ENCODE results near the gene AARS2.

DNA sequence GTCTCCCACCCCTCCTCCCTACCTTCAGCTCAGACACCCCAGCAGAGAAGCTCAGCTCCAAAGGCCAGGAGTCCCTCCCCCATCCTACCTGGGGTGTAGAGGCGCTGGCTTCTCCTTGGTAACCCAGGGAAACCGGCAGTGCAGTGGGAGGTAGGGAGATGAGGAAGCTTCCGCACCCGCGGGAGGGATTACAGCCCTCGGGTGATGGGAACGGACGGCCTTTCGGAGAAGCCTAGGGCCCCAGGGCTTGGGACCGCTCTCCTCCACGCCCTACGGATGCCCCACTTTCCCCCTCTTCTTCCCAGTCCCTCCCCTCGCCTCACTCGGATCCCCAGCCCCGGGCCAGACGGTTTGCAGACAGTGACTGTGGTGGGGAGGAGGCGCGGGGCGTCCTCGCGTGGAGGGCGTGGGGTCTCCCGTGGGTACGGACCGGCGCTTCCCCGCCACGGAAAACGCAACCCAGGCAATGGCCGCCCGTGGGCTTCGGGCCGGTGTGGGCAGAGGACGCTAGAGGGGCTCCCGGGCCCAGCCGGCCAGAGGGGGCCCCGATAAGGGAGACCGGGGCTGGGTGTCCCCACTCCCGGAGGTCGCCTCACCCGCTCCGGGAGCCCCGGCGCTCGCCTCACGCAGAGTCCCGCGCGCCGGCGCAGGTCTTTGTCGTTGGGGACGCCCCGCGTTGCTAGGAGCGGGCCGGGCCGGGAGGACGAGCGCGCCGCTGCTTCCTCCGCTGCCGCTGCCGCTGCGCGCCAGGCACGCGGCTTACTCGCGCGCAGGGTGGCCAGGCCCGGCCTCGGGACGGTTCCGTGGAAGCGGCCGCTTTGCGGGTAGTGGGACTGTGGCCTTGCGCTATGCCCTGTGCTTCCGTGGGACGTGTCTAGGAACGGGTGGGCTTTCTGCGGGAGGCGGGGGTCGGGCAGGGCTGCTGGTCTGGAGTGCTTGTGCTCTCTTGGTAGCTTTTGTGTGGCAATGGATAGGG is 15.8 kb downstream of the AARS2 start:
- TF ChIP-seq TAF1 (IDR thresholded peaks at IDR 0.05; ENCODE audit: borderline replicate concordance, insufficient read depth, low read length) (no peak), SIN3A (IDR thresholded peaks at IDR 0.05; ENCODE audit: borderline replicate concordance, insufficient read depth, low read length) (no peak), POLR2AphosphoS5 (IDR thresholded peaks at IDR 0.05; ENCODE audit: low read depth, low read length) (no peak; the same call in none of the 2 replicates)

All from PFSK-1 (cell line).